Endothelial cell of umbilical vein (primary cell): Measurements from ENCODE around the gene IRS1. TPM values are rescaled to one million over a fixed set of nuclear protein-coding genes. Genes with fewer than 3 reads are reported as not detected.

Source experiments
- BruUV-seq: library from RNA; stranded (reverse); fragments of 400-500 nt; replicated peaks from 2 replicates; lab custom pipeline; 2021; lab: Mats Ljungman, UMichigan
- CTCF ChIA-PET: fragments of 300-600, 350-600 bp; sonication (Branson Sonifier 250); formaldehyde crosslinking; loops from one replicate; lab custom pipeline; 2021; ENCODE audit warnings: antibody characterized with exemption, inconsistent platforms; lab: Charles Lee
- POLR2A ChIA-PET: fragments of 300-600, 350-600 bp; sonication (Branson Sonifier 250); formaldehyde crosslinking; loops from one replicate; lab custom pipeline; 2021; ENCODE audit warnings: antibody characterized with exemption, inconsistent platforms; lab: Charles Lee
- DNase-seq: peaks from one replicate; pipeline ENCODE4 v3.0.0-alpha.2; 2011; ENCODE audit warnings: low read depth, low spot score
- FAIRE-seq: peaks from 2 replicates; lab custom pipeline; 2011; peaks lifted over from hg19 to GRCh38; lab: Jason Lieb, UNC
- H2AFZ ChIP-seq: 2 replicates; pipeline ENCODE4 v1.6.0; 2012; ENCODE audit warnings: low read depth, low read length, control low read depth, inconsistent platforms
- H3K27ac ChIP-seq: 2 replicates; pipeline ENCODE4 v1.5.1; 2011; ENCODE audit warnings: low read depth, mild to moderate bottlenecking, control low read depth, low read length, moderate library complexity; ENCODE audit not compliant: insufficient read depth
- H3K27me3 ChIP-seq, 2 experiments: 2 replicates each; pipeline versions ENCODE4 v1.6.0 to v1.6.1; 2011; ENCODE audit warnings: low read length in 2 of 2, mixed read lengths in 1 of 2; ENCODE audit not compliant: control insufficient read depth in 2 of 2, insufficient read depth in 2 of 2
- H3K36me3 ChIP-seq, 2 experiments: 2 replicates in 1 of 2; 3 replicates in 1 of 2; pipeline ENCODE4 v1.5.1; 2011; ENCODE audit warnings: low read length in 2 of 2, mild to moderate bottlenecking in 1 of 2, moderate library complexity in 1 of 2; ENCODE audit not compliant: control insufficient read depth in 2 of 2, insufficient read depth in 2 of 2; ENCODE audit errors: extremely low read depth in 1 of 2
- H3K4me1 ChIP-seq: 3 replicates; pipeline ENCODE4 v1.5.1; 2011; ENCODE audit warnings: mild to moderate bottlenecking, low read length; ENCODE audit not compliant: control insufficient read depth, insufficient read depth; ENCODE audit errors: extremely low read depth
- H3K4me2 ChIP-seq: 2 replicates; pipeline ENCODE4 v1.6.1; 2011; ENCODE audit warnings: low read length, control low read depth, mixed read lengths; ENCODE audit not compliant: insufficient read depth
- H3K4me3 ChIP-seq, 3 experiments: fragments of 200-600 bp in 1 of 3; sonication (generic), shearing (Covaris generic) in 1 of 3; replicated peaks in 1 of 3; 2 replicates each; pipeline ENCODE4 v1.5.1; 2011 to 2016; ENCODE audit warnings: control low read depth in 3 of 3, low read length in 3 of 3, mild to moderate bottlenecking in 2 of 3, inconsistent platforms in 1 of 3, low read depth in 1 of 3, moderate library complexity in 1 of 3; ENCODE audit not compliant: insufficient read depth in 1 of 3
- H3K79me2 ChIP-seq: 2 replicates; pipeline ENCODE4 v1.6.0; 2012; ENCODE audit warnings: low read length, inconsistent platforms; ENCODE audit not compliant: control insufficient read depth, insufficient read depth
- H3K9ac ChIP-seq: replicated peaks from 2 replicates; pipeline ENCODE3; 2011; ENCODE audit warnings: low read length, control low read depth; ENCODE audit not compliant: insufficient read depth; ENCODE audit errors: extremely low read depth
- H3K9me1 ChIP-seq: replicated peaks from 3 replicates; pipeline ENCODE4 v1.6.0; 2011; ENCODE audit warnings: mild to moderate bottlenecking, low read length; ENCODE audit not compliant: control insufficient read depth, insufficient read depth; ENCODE audit errors: extremely low read depth
- H3K9me3 ChIP-seq: replicated peaks from 2 replicates; pipeline ENCODE4 v1.5.1; 2012; ENCODE audit warnings: low read length, inconsistent platforms; ENCODE audit not compliant: control insufficient read depth, insufficient read depth
- H4K20me1 ChIP-seq: replicated peaks from 2 replicates; pipeline ENCODE3; 2011; ENCODE audit warnings: mild to moderate bottlenecking, low read length; ENCODE audit not compliant: control insufficient read depth, insufficient read depth; ENCODE audit errors: extremely low read depth
- EZH2 ChIP-seq: IDR thresholded peaks from 2 replicates; pipeline ENCODE4 v1.6.1; 2012; ENCODE audit warnings: borderline replicate concordance, low read depth, mild to moderate bottlenecking, moderate library complexity, low read length, inconsistent platforms; ENCODE audit not compliant: severe bottlenecking
- FOS ChIP-seq: IDR thresholded peaks from 2 replicates; pipeline ENCODE4 v1.6.1; 2011; ENCODE audit warnings: mild to moderate bottlenecking, low read length, moderate library complexity, borderline replicate concordance; ENCODE audit not compliant: insufficient read depth
- GATA2 ChIP-seq: IDR thresholded peaks from 2 replicates; pipeline ENCODE4 v1.7.0; 2011; ENCODE audit warnings: low read depth, mild to moderate bottlenecking, moderate library complexity, mixed read lengths, low read length; ENCODE audit not compliant: insufficient read length, insufficient read depth
- JUN ChIP-seq: IDR thresholded peaks from 2 replicates; pipeline ENCODE4 v1.6.1; 2011; ENCODE audit warnings: borderline replicate concordance, low read depth; ENCODE audit not compliant: insufficient read length, insufficient read depth
- MYC ChIP-seq: IDR thresholded peaks from one replicate; pipeline ENCODE4 v1.6.1; 2011; ENCODE audit warnings: mild to moderate bottlenecking, low read depth, low read length
- POLR2A ChIP-seq: IDR thresholded peaks from 2 replicates; pipeline ENCODE4 v1.6.1; 2012; ENCODE audit warnings: low read depth, mild to moderate bottlenecking, control low read depth, low read length
- POLR2AphosphoS5 ChIP-seq: IDR thresholded peaks from 2 replicates; pipeline ENCODE4 v1.6.1; 2012; ENCODE audit warnings: low read depth, mild to moderate bottlenecking, control low read depth, low read length, moderate library complexity; ENCODE audit not compliant: insufficient read depth
- dilution Hi-C: fragments of 300-500 bp; cut with MboI; formaldehyde crosslinking; loops from one replicate; pipeline ENCODE4 v1.15.0; 2019; ENCODE audit warnings: low sequenced_read_pairs; ENCODE audit not compliant: extremely low pct_ligation_motif_present
- intact Hi-C: fragments of 100-400 bp; cut with micrococcal nuclease; formaldehyde crosslinking; loops from one replicate; pipeline ENCODE4 v1.10.0; 2022
- polyA plus RNA-seq, 4 experiments: library from polyadenylated mRNA; depleted of rRNA in 3 of 4; stranded (reverse) in 3 of 4; unstranded in 1 of 4; fragments of >200 nt; gene quantifications; 2 replicates each; pipeline versions ENCODE4 v1.2.1 to v1.2.3, GENCODE V29; 2011 to 2012; ENCODE audit warnings: missing spikeins in 1 of 4
- total RNA-seq: library from RNA; stranded (reverse); gene quantifications from 2 replicates; pipeline ENCODE4 v1.2.3, GENCODE V29; 2021
- TF ChIP-seq, protein P1 (sequence below): IDR thresholded peaks from 2 replicates; pipeline ENCODE4 v1.6.1; 2011; ENCODE audit not compliant: insufficient read depth, insufficient read length
- TF ChIP-seq, protein P2 (sequence below), 2 donors: IDR thresholded peaks; 1 replicate in 1 of 2; 2 replicates in 1 of 2; pipeline ENCODE4 v1.5.1; 2011; ENCODE audit warnings: low read length in 2 of 2, mild to moderate bottlenecking in 2 of 2, moderate library complexity in 2 of 2, control low read depth in 1 of 2, inconsistent platforms in 1 of 2, low read depth in 1 of 2; ENCODE audit not compliant: insufficient read depth in 1 of 2; ENCODE audit errors: extremely low read depth in 1 of 2

Gene IRS1
- total and polyA plus RNA-seq, 2 donors (not counting 3 experiments of a cell fraction or from before 2014, with no cell fraction given): 0.10 to 0.11 TPM

DNA sequence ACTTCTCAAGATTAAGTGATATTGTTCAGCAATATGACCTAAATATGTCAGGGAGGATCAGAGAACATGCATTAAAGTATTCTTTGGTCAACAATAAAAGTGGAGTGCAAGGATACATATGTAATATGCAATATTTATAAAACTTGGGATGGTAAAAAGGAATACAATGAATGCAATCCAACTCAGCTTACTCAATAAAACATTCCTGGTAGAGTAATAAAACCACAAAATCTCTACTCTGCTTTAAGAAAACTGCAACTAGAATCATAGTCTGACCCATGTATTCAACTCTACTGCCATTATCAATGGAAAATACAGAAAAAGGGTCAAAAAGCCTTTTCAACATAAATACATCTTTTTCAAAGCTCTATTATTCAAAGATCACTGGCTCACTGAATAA lies 11.6 kb downstream of the IRS1 start:
- ChIA-PET POLR2A (no interaction called here), CTCF (interaction anchor here (1.5 to 4.2 kb wide), 3 partner anchors 15 to 1123 kb away, joined by 4 to 26 read pairs (median 7); no protein-coding TSS in a partner anchor)
- intact Hi-C loops: no loop called here
- H3K36me3 ChIP-seq: no peaks in the 10 kb centered on the region
- H3K9me1 ChIP-seq: no peaks in the 10 kb centered on the region
- H3K79me2 ChIP-seq: no peaks in the 10 kb centered on the region
- no peak overlapping the region for H2AFZ ChIP-seq
- no peak for FAIRE-seq
- H4K20me1 ChIP-seq: no peaks in the 10 kb centered on the region
- dilution Hi-C loops: no loop called here
- H3K9ac ChIP-seq: no peak overlapping the region
- no peak for DNase-seq
- no peak overlapping the region for H3K4me3 ChIP-seq
- peaks cover 4 to 17% of the 10 kb centered on the region in 2 experiments for H3K27me3 ChIP-seq
- no peak overlapping the region for H3K4me2 ChIP-seq
- peaks cover 4% of the 10 kb centered on the region for H3K4me1 ChIP-seq
- H3K27ac ChIP-seq: no peak overlapping the region
- no peaks in the 10 kb centered on the region for H3K9me3 ChIP-seq
- no TSS peak for BruUV-seq
- TF ChIP-seq GATA2 (no peak), POLR2A (no peak), JUN (no peak), FOS (no peak), EZH2 (no peak), MYC (no peak), POLR2AphosphoS5 (no peak)
- TF ChIP-seq, protein P1, sequence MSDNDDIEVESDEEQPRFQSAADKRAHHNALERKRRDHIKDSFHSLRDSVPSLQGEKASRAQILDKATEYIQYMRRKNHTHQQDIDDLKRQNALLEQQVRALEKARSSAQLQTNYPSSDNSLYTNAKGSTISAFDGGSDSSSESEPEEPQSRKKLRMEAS: no peak
- TF ChIP-seq, protein P2, sequence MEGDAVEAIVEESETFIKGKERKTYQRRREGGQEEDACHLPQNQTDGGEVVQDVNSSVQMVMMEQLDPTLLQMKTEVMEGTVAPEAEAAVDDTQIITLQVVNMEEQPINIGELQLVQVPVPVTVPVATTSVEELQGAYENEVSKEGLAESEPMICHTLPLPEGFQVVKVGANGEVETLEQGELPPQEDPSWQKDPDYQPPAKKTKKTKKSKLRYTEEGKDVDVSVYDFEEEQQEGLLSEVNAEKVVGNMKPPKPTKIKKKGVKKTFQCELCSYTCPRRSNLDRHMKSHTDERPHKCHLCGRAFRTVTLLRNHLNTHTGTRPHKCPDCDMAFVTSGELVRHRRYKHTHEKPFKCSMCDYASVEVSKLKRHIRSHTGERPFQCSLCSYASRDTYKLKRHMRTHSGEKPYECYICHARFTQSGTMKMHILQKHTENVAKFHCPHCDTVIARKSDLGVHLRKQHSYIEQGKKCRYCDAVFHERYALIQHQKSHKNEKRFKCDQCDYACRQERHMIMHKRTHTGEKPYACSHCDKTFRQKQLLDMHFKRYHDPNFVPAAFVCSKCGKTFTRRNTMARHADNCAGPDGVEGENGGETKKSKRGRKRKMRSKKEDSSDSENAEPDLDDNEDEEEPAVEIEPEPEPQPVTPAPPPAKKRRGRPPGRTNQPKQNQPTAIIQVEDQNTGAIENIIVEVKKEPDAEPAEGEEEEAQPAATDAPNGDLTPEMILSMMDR (IDR thresholded peaks at IDR 0.05; ENCODE audit: extremely low read depth in 1 of 2, insufficient read depth in 1 of 2, low read depth in 1 of 2, low read length in 2 of 2): no peak
